H9 (cell line): ENCODE results near the gene MYO5B. TPM values are rescaled to one million over a fixed set of nuclear protein-coding genes. Genes with fewer than 3 reads are reported as not detected.

ENCODE experiments used
- DNase-seq: peaks from one replicate; pipeline ENCODE4 v3.0.0-alpha.2; 2017
- H2AFZ ChIP-seq: one replicate; pipeline ENCODE4 v1.6.1; 2013; ENCODE audit warnings: mild to moderate bottlenecking, low read length, control low read depth, moderate library complexity
- H2AK5ac ChIP-seq: 2 replicates; pipeline ENCODE4 v1.6.1; 2013; ENCODE audit warnings: low read length, control low read depth, mixed read lengths; ENCODE audit not compliant: insufficient read length
- H2BK120ac ChIP-seq: one replicate; pipeline ENCODE4 v1.6.1; 2013; ENCODE audit warnings: low read depth, mild to moderate bottlenecking, low read length, control low read depth, inconsistent platforms; ENCODE audit not compliant: poor library complexity, severe bottlenecking
- H2BK12ac ChIP-seq: 2 replicates; pipeline ENCODE4 v1.6.1; 2013; ENCODE audit warnings: low read length, control low read depth, mixed read lengths, low read depth; ENCODE audit not compliant: insufficient read length
- H2BK15ac ChIP-seq: 2 replicates; pipeline ENCODE4 v1.6.1; 2013; ENCODE audit warnings: low read depth, low read length, control low read depth
- H2BK20ac ChIP-seq: one replicate; pipeline ENCODE4 v1.6.1; 2013; ENCODE audit warnings: low read depth, mild to moderate bottlenecking, low read length, control low read depth, inconsistent platforms; ENCODE audit not compliant: poor library complexity, severe bottlenecking
- H2BK5ac ChIP-seq: 2 replicates; pipeline ENCODE4 v1.6.1; 2013; ENCODE audit warnings: low read length, control low read depth, mixed read lengths; ENCODE audit not compliant: insufficient read length
- H3K14ac ChIP-seq: 2 replicates; pipeline ENCODE4 v1.6.1; 2013; ENCODE audit warnings: low read length, control low read depth; ENCODE audit not compliant: insufficient read depth
- H3K18ac ChIP-seq: 2 replicates; pipeline ENCODE4 v1.6.1; 2013; ENCODE audit warnings: low read depth, mild to moderate bottlenecking, mixed read lengths, low read length, control low read depth; ENCODE audit not compliant: insufficient read length
- H3K23ac ChIP-seq: 2 replicates; pipeline ENCODE4 v1.6.1; 2013; ENCODE audit warnings: low read length, control low read depth, mixed read lengths, low read depth; ENCODE audit not compliant: insufficient read length
- H3K23me2 ChIP-seq: 2 replicates; pipeline ENCODE4 v1.6.1; 2013; ENCODE audit warnings: low read depth, mild to moderate bottlenecking, mixed read lengths, low read length, control low read depth; ENCODE audit not compliant: insufficient read length, poor library complexity, severe bottlenecking
- H3K27ac ChIP-seq: 2 replicates; pipeline ENCODE4 v1.5.1; 2013; ENCODE audit warnings: low read length, control low read depth, mixed read lengths, low read depth; ENCODE audit not compliant: insufficient read length
- H3K27me3 ChIP-seq: 2 replicates; pipeline ENCODE4 v1.6.1; 2013; ENCODE audit warnings: low read length, control low read depth, inconsistent platforms; ENCODE audit not compliant: insufficient read depth
- H3K4ac ChIP-seq: 2 replicates; pipeline ENCODE4 v1.6.1; 2013; ENCODE audit warnings: low read depth, mild to moderate bottlenecking, control low read depth, inconsistent platforms, low read length, moderate library complexity
- H3K4me1 ChIP-seq: 2 replicates; pipeline ENCODE4 v1.6.1; 2013; ENCODE audit warnings: low read length, control low read depth, inconsistent platforms; ENCODE audit not compliant: insufficient read depth
- H3K4me2 ChIP-seq: 2 replicates; pipeline ENCODE4 v1.6.1; 2013; ENCODE audit warnings: low read length, control low read depth, mixed read lengths; ENCODE audit not compliant: insufficient read length, insufficient read depth
- H3K56ac ChIP-seq: 2 replicates; pipeline ENCODE4 v1.6.1; 2013; ENCODE audit warnings: low read depth, mild to moderate bottlenecking, mixed read lengths, low read length, control low read depth; ENCODE audit not compliant: insufficient read length
- H3K79me1 ChIP-seq: 2 replicates; pipeline ENCODE4 v1.6.1; 2013; ENCODE audit warnings: low read depth, mild to moderate bottlenecking, moderate library complexity, low read length, control low read depth, inconsistent platforms; ENCODE audit not compliant: insufficient read depth, poor library complexity, severe bottlenecking
- H3K79me2 ChIP-seq: 2 replicates; pipeline ENCODE4 v1.6.1; 2013; ENCODE audit warnings: low read length, control low read depth, inconsistent platforms; ENCODE audit not compliant: insufficient read depth
- H3K9ac ChIP-seq: 2 replicates; pipeline ENCODE4 v1.6.1; 2013; ENCODE audit warnings: low read length, control low read depth, mixed read lengths; ENCODE audit not compliant: insufficient read length; ENCODE audit errors: extremely low read depth
- H3K9me3 ChIP-seq: one replicate; pipeline ENCODE4 v1.6.1; 2013; ENCODE audit warnings: low read depth, low read length, inconsistent platforms; ENCODE audit not compliant: control insufficient read depth
- H3T11ph ChIP-seq: one replicate; pipeline ENCODE4 v1.6.1; 2013; ENCODE audit warnings: mild to moderate bottlenecking, low read length, control low read depth, inconsistent platforms
- H4K20me1 ChIP-seq: one replicate; pipeline ENCODE4 v1.6.1; 2013; ENCODE audit not compliant: control insufficient read depth, insufficient read length, insufficient read depth
- H4K5ac ChIP-seq: 2 replicates; pipeline ENCODE4 v1.6.1; 2013; ENCODE audit warnings: low read depth, mild to moderate bottlenecking, mixed read lengths, low read length, control low read depth; ENCODE audit not compliant: insufficient read length
- H4K8ac ChIP-seq: replicated peaks from 2 replicates; pipeline ENCODE4 v1.6.1; 2013; ENCODE audit warnings: low read length, control low read depth, mixed read lengths, low read depth; ENCODE audit not compliant: insufficient read length
- H4K91ac ChIP-seq: 2 replicates; pipeline ENCODE4 v1.6.1; 2013; ENCODE audit warnings: low read depth, mild to moderate bottlenecking, moderate library complexity, mixed read lengths, low read length, control low read depth; ENCODE audit not compliant: insufficient read length
- H3K27ac Mint-ChIP-seq, 3 experiments: 2 replicates in 2 of 3; 3 replicates in 1 of 3; pipeline ENCODE4 v1.8.0; 2020 to 2021; ENCODE audit warnings: mixed read lengths in 3 of 3, mild to moderate bottlenecking in 1 of 3, moderate library complexity in 1 of 3
- H3K27me3 Mint-ChIP-seq: 2 replicates; pipeline ENCODE4 v1.8.0; 2021; ENCODE audit warnings: low read depth, mild to moderate bottlenecking, moderate library complexity, mixed read lengths
- H3K36me3 Mint-ChIP-seq, 3 experiments: 2 replicates in 2 of 3; 3 replicates in 1 of 3; pipeline ENCODE4 v1.8.0; 2020 to 2021; ENCODE audit warnings: low read depth in 3 of 3, mixed read lengths in 3 of 3; ENCODE audit not compliant: insufficient read depth in 1 of 3
- H3K4me1 Mint-ChIP-seq, 2 experiments: 2 replicates each; pipeline ENCODE4 v1.8.0; 2020; ENCODE audit warnings: mixed read lengths in 2 of 2
- H3K4me3 Mint-ChIP-seq, 2 experiments: 2 replicates in 1 of 2; 3 replicates in 1 of 2; pipeline ENCODE4 v1.8.0; 2020 to 2021; ENCODE audit warnings: mild to moderate bottlenecking in 2 of 2, mixed read lengths in 2 of 2, moderate library complexity in 1 of 2
- H3K9me3 Mint-ChIP-seq, 2 experiments: 2 replicates in 1 of 2; 3 replicates in 1 of 2; pipeline ENCODE4 v1.8.0; 2020; ENCODE audit warnings: mild to moderate bottlenecking in 2 of 2, mixed read lengths in 2 of 2, moderate library complexity in 1 of 2
- CTCF ChIP-seq: fragments of 200-600 bp; sonication (generic); conservative IDR thresholded peaks from 3 replicates; pipeline ENCODE4 v1.8.0; 2021; ENCODE audit warnings: antibody characterized with exemption, mild to moderate bottlenecking
- WGBS: extraction: QIAGEN DNeasy Blood & Tissue Kit; methylation state at CpG from one replicate; pipeline ENCODE4 v1.1.7; 2013; ENCODE audit warnings: missing lambda C conversion rate, low lambda C conversion rate, mixed read lengths; ENCODE audit not compliant: insufficient read length; ENCODE audit errors: extremely low coverage; 5-methylcytosine and 5-hydroxymethylcytosine counted together
- total RNA-seq: library from RNA; stranded (reverse); gene quantifications from 2 replicates; pipeline ENCODE4 v1.2.1, GENCODE V29; 2021

MYO5B gene
- total RNA-seq, 1 experiment from 2014 or later: 9.3 TPM

DNA sequence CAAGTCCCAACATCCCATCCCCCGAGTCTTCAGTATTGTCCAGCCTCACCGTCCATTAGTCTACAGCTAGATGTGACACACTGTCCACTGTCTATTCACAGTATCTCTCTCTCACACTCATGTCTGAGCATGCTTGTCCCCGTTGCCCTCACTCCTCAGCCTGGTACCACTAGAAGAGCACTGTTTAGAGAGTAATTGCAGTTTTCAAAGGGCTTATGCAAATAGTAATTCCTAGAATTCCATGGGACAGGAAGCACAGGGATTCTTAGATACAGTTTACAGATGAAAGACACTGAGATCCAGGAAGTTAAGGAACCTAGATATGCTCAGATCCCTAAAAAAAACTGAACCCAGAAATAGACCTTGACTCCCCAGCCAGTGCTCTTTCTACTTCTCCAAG lies 125.5 kb downstream of the MYO5B start:
- H3K23ac ChIP-seq: no peak overlapping the region
- H4K91ac ChIP-seq: no peak overlapping the region
- H2BK20ac ChIP-seq: no peak overlapping the region
- no peak overlapping the region for H3K27ac ChIP-seq
- H2AFZ ChIP-seq: no peak overlapping the region
- H3K9me3 Mint-ChIP-seq: no peaks in the 10 kb centered on the region
- H3K79me1 ChIP-seq: no peaks in the 10 kb centered on the region
- no peak for DNase-seq
- H4K8ac ChIP-seq: no peak overlapping the region
- H3K18ac ChIP-seq: no peak overlapping the region
- H3K4me3 Mint-ChIP-seq: no peak overlapping the region
- H3K27me3 ChIP-seq: no peaks in the 10 kb centered on the region
- no peak overlapping the region for H3K4ac ChIP-seq
- H3K4me2 ChIP-seq: no peak overlapping the region
- WGBS: no CpG with 5 or more reads among the region's 3 CpGs
- no peak overlapping the region for H2BK12ac ChIP-seq
- H3K27ac Mint-ChIP-seq: peak overlapping the region in 1 of 3 experiments; percentile 28; a peak in 1 of 7 replicates
- no peak for TF ChIP-seq CTCF
- no peaks in the 10 kb centered on the region for H3K79me2 ChIP-seq
- H3K36me3 Mint-ChIP-seq: no peaks in the 10 kb centered on the region; a peak in 1 of 7 replicates
- H2BK15ac ChIP-seq: no peak overlapping the region
- no peak overlapping the region for H3K14ac ChIP-seq
- H2BK5ac ChIP-seq: no peak overlapping the region
- H3K56ac ChIP-seq: no peak overlapping the region
- H3K27me3 Mint-ChIP-seq: no peaks in the 10 kb centered on the region
- H2AK5ac ChIP-seq: no peak overlapping the region
- no peaks in the 10 kb centered on the region for H3K23me2 ChIP-seq
- H2BK120ac ChIP-seq: no peak overlapping the region
- H4K20me1 ChIP-seq: no peaks in the 10 kb centered on the region
- no peak overlapping the region for H3K9ac ChIP-seq
- H3T11ph ChIP-seq: no peak overlapping the region
- H3K9me3 ChIP-seq: no peaks in the 10 kb centered on the region
- H3K4me1 ChIP-seq: peaks cover 6% of the 10 kb centered on the region; the same call in 1 of the 2 replicates
- H3K4me1 Mint-ChIP-seq: peaks cover 8 to 15% of the 10 kb centered on the region in 2 experiments
- H4K5ac ChIP-seq: no peak overlapping the region
